Peyer's patch (tissue), 4 donors: ENCODE data around the gene NDUFS5.

Experiments
- POLR2A ChIP-seq, 2 donors: fragments of 450-650 bp; IDR thresholded peaks; one replicate each; pipeline ENCODE4 v1.5.1; 2017; ENCODE audit warnings: antibody characterized with exemption in 2 of 2, mild to moderate bottlenecking in 2 of 2, moderate library complexity in 2 of 2
- TF ChIP-seq, protein P1 (sequence below), 6 experiments: fragments of 450-650 bp in 4 of 6; fragments of 200-600 bp in 2 of 6; sonication (generic) in 1 of 6; IDR thresholded peaks; one replicate each; pipeline ENCODE4 v1.5.1; 2017 to 2019; ENCODE audit warnings: antibody characterized with exemption in 6 of 6, mild to moderate bottlenecking in 3 of 6, moderate library complexity in 1 of 6

DNA sequence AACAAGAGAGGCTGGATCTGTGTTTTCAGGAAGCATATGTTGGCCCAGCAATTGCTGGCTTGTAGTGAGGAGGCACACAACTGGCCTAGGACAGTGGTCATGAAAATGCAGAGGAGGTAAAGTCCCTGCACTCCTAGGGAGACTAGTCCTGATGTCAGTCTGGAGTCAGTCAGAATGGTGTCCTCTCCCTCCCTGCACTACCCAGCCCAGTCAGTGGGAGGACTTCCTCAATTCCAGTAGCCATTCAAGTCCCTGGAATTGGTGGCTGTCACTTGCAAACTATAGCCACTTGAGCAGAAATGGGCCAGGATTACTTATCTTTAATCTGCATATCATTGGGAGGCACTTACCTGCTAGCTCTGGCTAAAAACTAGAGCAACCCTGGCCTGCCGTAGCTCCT lies 18.6 kb downstream of the NDUFS5 start:
- TF ChIP-seq, protein P1, sequence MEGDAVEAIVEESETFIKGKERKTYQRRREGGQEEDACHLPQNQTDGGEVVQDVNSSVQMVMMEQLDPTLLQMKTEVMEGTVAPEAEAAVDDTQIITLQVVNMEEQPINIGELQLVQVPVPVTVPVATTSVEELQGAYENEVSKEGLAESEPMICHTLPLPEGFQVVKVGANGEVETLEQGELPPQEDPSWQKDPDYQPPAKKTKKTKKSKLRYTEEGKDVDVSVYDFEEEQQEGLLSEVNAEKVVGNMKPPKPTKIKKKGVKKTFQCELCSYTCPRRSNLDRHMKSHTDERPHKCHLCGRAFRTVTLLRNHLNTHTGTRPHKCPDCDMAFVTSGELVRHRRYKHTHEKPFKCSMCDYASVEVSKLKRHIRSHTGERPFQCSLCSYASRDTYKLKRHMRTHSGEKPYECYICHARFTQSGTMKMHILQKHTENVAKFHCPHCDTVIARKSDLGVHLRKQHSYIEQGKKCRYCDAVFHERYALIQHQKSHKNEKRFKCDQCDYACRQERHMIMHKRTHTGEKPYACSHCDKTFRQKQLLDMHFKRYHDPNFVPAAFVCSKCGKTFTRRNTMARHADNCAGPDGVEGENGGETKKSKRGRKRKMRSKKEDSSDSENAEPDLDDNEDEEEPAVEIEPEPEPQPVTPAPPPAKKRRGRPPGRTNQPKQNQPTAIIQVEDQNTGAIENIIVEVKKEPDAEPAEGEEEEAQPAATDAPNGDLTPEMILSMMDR (IDR thresholded peaks at IDR 0.05) = no peak
- TF ChIP-seq POLR2A (IDR thresholded peaks at IDR 0.05) = no peak
